ENCODE results near the gene ACTRT2. TPM values are rescaled to one million over a fixed set of nuclear protein-coding genes. Genes with fewer than 3 reads are reported as not detected.

Gene ACTRT2
- total RNA-seq, 1 donor from 2014 or later = not detected

DNA sequence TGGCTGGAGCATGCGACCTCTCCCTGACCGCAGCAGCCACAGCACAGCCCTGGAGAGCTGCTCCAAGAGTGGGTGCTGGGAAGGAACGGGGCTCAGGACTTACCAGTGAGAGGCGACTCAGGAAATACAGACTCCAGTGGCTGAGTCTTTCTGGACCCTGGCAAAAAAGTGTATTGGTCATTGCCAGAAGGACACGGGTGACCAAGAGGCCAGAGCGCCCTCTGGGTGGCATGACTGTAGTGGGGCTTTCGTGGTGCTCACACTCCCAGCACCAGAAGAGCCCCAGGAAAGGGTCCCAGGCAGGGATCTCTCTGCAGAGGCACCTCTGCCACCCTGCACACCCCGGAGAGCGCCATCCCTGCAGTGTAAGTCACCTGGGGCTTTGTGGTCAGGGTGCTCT lies 38.9 kb downstream of the ACTRT2 start:
- Histone ChIP-seq H3K4me3 (no peak overlapping the region), H3K27ac (no peak overlapping the region), H3K36me3 (peaks cover 2 to 31% of the 10 kb centered on the region in 2 donors), H3K4me1 (peaks cover 0 to 22% of the 10 kb centered on the region in 2 donors), H3K27me3 (no peaks in the 10 kb centered on the region), H3K9me3 (no peaks in the 10 kb centered on the region)
- DNase-seq (ENCODE audit: low spot score in 2 of 2) = no peak
- intact Hi-C loops (cut with DNase I) = loop anchor here (5.0 kb wide), 1 partner anchor 133 kb away; no protein-coding TSS in a partner anchor
- no peak for TF ChIP-seq CTCF (IDR thresholded peaks at IDR 0.05)

- no peaks in the 10 kb centered on the region for H3K27me3 ChIP-seq
- H3K9me3 ChIP-seq = no peaks in the 10 kb centered on the region
- no peak overlapping the region for H3K4me3 ChIP-seq
- peak in 1 of 2 donors; percentile 61 for DNase-seq (ENCODE audit: low spot score in 2 of 2)
- intact Hi-C loops (cut with DNase I) = loop anchor here (5.0 kb wide), 1 partner anchor 134 kb away; no protein-coding TSS in a partner anchor
- peaks cover 2 to 31% of the 10 kb centered on the region in 2 donors for H3K36me3 ChIP-seq
- H3K4me1 ChIP-seq = peaks cover 2 to 30% of the 10 kb centered on the region in 2 donors
- no peak for TF ChIP-seq CTCF (IDR thresholded peaks at IDR 0.05)
- no peak overlapping the region for H3K27ac ChIP-seq
These were observed 39.6 kb downstream of the ACTRT2 start for GRCh38 chr1:3060601-3061551.

- H3K27me3 ChIP-seq = no peaks in the 10 kb centered on the region
- intact Hi-C loops (cut with DNase I) = loop anchor here (5.0 kb wide), 1 partner anchor 134 kb away; no protein-coding TSS in a partner anchor
- no peak overlapping the region for H3K4me3 ChIP-seq
- H3K36me3 ChIP-seq = peaks cover 2 to 28% of the 10 kb centered on the region in 2 donors
- H3K27ac ChIP-seq = no peak overlapping the region
- DNase-seq (ENCODE audit: low spot score in 2 of 2) = no peak
- H3K9me3 ChIP-seq = no peaks in the 10 kb centered on the region
- no peak for TF ChIP-seq CTCF (IDR thresholded peaks at IDR 0.05)
- peaks cover 2 to 32% of the 10 kb centered on the region in 2 donors for H3K4me1 ChIP-seq
These were observed 40.3 kb downstream of the ACTRT2 start for GRCh38 chr1:3061566-3061965.

GRCh38 chr1:3061981-3062615 lies 40.8 kb downstream of the ACTRT2 start:
- peaks cover 6 to 32% of the 10 kb centered on the region in 2 donors for H3K4me1 ChIP-seq
- H3K27ac ChIP-seq = peak overlapping the region; percentile 40 to 100
- peaks cover 2 to 26% of the 10 kb centered on the region in 2 donors for H3K36me3 ChIP-seq
- H3K9me3 ChIP-seq = no peaks in the 10 kb centered on the region
- H3K27me3 ChIP-seq = no peaks in the 10 kb centered on the region
- intact Hi-C loops (cut with DNase I) = loop anchor here (2.0 to 5.0 kb wide), 2 partner anchors 49 to 135 kb away; no protein-coding TSS in a partner anchor
- DNase-seq (ENCODE audit: low spot score in 2 of 2) = no peak
- TF ChIP-seq CTCF (IDR thresholded peaks at IDR 0.05) = no peak
- no peak overlapping the region for H3K4me3 ChIP-seq

DNA sequence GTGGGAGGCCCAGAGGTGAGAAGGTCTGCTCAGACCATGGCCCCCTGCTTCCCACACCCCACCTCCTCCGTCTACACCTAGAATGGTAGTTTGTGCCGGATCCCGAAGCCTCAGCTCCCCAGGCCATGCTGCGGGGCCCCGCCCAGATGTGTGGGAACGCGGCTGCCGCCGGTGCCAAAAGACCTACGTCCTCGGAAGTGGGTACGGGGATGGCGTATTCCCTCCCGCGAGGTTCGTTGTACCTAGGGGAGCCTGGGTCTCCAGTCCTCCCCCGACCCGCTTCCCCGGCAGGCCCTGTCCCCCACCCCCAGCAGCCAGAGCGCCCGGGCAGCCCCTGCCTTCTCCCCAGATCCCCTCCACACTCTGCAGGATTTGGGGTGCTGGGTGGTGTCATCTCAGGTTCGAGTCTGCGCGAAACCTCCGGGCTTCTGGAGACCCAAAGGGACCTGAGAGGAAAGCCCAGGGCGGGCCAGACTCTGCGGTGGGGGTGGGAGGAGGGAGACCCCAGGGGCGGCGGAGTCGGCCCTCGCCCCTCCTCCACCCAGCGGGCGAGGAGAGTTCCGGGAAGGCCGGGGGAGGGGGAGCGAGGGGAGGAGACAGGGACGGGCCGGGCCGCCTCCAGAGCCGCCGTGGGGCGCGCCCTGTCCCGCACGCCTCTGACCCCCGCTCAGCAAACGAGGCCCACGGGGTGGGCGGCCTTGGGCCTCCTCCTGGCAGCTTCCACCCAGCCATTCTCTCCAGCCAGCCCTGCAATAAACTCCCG lies 41.5 kb downstream of the ACTRT2 start:
- no peaks in the 10 kb centered on the region for H3K27me3 ChIP-seq

More for the DNA sequence above, 41.5 kb downstream of the ACTRT2 start:
- TF ChIP-seq CTCF (IDR thresholded peaks at IDR 0.05) = no peak
- peaks cover 6 to 32% of the 10 kb centered on the region in 2 donors for H3K4me1 ChIP-seq
- H3K27ac ChIP-seq = peak overlapping the region; percentile 40 to 100
- peak overlapping the region in 1 of 2 donors; percentile 95 for H3K4me3 ChIP-seq
- peak in 1 of 2 donors; percentile 61 for DNase-seq (ENCODE audit: low spot score in 2 of 2)
- peaks cover 2 to 26% of the 10 kb centered on the region in 2 donors for H3K36me3 ChIP-seq
- no peaks in the 10 kb centered on the region for H3K9me3 ChIP-seq
- intact Hi-C loops (cut with DNase I) = loop anchor here (2.0 to 5.0 kb wide), 2 partner anchors 50 to 135 kb away; no protein-coding TSS in a partner anchor

All from ascending aorta (tissue), 2 donors.